Gastrocnemius medialis (tissue), 4 donors: ENCODE data around the gene B3GAT1.

ENCODE experiments used
- POLR2A ChIP-seq, 2 donors: fragments of 450-650 bp; IDR thresholded peaks; one replicate each; pipeline ENCODE4 v1.6.1; 2017; ENCODE audit warnings: antibody characterized with exemption in 2 of 2, mild to moderate bottlenecking in 2 of 2, moderate library complexity in 2 of 2
- TF ChIP-seq, protein P1 (sequence below), 5 experiments: fragments of 450-650 bp in 3 of 5; fragments of 200-600 bp in 2 of 5; sonication (generic) in 2 of 5; IDR thresholded peaks in 4 of 5; conservative IDR thresholded peaks in 1 of 5; 1 replicate in 4 of 5; 2 replicates in 1 of 5; pipeline ENCODE4 v1.5.1; 2016 to 2019; ENCODE audit warnings: antibody characterized with exemption in 5 of 5, mild to moderate bottlenecking in 3 of 5, moderate library complexity in 3 of 5

DNA sequence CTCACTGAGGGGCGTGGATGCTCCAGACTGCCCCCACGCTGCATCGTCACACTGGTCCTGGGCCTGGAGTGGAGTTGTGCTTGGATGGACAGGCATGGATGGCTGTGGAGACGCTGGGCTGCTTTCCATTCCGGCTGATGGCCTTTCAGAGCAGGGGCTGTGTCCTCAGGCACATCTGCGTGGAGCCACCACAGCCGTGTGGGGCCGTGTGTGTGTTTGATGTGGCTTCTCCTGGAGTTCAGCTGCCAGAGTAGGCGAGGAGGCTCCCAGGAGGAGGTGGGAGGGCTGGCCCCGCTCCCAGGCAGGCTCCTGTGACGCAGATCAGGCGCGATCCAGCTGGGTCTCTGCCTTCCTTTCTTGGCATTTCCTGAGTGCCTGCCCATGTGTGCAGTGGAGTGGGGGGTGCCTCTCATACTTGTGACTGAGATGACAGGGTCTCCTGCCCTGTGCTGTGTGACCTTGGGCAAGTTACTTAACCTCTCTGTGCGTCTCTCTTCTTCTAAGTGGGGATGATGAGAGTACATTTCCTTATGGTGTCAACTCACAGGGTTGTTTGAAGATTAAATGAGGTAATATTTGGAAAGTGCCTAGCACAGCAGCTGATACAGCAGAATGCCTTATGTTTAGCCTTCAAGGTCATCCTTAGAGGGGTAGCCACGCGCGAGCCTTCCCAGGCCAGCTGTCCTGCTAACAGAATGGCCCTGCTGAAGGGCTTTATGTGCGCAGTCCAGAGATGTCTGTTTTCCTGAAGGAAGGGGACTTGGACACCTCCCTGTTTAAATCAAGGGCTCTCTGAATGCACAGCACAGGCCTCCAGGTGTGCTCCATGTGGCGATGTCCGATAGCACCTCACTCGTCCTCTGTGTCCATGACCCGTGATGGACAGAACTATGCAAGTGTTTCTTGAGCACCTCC, 46.8 kb downstream of the B3GAT1 start:
- TF ChIP-seq, protein P1, sequence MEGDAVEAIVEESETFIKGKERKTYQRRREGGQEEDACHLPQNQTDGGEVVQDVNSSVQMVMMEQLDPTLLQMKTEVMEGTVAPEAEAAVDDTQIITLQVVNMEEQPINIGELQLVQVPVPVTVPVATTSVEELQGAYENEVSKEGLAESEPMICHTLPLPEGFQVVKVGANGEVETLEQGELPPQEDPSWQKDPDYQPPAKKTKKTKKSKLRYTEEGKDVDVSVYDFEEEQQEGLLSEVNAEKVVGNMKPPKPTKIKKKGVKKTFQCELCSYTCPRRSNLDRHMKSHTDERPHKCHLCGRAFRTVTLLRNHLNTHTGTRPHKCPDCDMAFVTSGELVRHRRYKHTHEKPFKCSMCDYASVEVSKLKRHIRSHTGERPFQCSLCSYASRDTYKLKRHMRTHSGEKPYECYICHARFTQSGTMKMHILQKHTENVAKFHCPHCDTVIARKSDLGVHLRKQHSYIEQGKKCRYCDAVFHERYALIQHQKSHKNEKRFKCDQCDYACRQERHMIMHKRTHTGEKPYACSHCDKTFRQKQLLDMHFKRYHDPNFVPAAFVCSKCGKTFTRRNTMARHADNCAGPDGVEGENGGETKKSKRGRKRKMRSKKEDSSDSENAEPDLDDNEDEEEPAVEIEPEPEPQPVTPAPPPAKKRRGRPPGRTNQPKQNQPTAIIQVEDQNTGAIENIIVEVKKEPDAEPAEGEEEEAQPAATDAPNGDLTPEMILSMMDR (IDR thresholded peaks at IDR 0.05 in 4 of 5, conservative IDR thresholded peaks at IDR 0.05 in 1 of 5) = no peak
- TF ChIP-seq POLR2A (IDR thresholded peaks at IDR 0.05) = no peak
